ENCODE results near the gene DCLRE1C. TPM values are rescaled to one million over a fixed set of nuclear protein-coding genes. Genes with fewer than 3 reads are reported as not detected.
A peak's percentile ranks its signal among the peaks of the same experiment; 100 is the strongest.

The DCLRE1C gene
- total RNA-seq, 6 experiments from 2014 or later, result 4.6 to 6.8 (median 5.6) TPM

- Mint-ChIP-seq H3K27ac (peak within 1 kb of the TSS; percentile 99), H3K4me3 (peak within 1 kb of the TSS; percentile 96), H3K27me3 (ENCODE audit: insufficient read depth) (peaks cover 4% of the 10 kb centered on the region; the same call in 1 of the 2 replicates), H3K4me1 (ENCODE audit: low read depth) (peaks cover 4% of the 10 kb centered on the region), H3K36me3 (ENCODE audit: low read depth) (no peaks in the 10 kb centered on the region), H3K9me3 (no peaks in the 10 kb centered on the region)
- peak; percentile 91 for DNase-seq
- TF ChIP-seq, protein P1, sequence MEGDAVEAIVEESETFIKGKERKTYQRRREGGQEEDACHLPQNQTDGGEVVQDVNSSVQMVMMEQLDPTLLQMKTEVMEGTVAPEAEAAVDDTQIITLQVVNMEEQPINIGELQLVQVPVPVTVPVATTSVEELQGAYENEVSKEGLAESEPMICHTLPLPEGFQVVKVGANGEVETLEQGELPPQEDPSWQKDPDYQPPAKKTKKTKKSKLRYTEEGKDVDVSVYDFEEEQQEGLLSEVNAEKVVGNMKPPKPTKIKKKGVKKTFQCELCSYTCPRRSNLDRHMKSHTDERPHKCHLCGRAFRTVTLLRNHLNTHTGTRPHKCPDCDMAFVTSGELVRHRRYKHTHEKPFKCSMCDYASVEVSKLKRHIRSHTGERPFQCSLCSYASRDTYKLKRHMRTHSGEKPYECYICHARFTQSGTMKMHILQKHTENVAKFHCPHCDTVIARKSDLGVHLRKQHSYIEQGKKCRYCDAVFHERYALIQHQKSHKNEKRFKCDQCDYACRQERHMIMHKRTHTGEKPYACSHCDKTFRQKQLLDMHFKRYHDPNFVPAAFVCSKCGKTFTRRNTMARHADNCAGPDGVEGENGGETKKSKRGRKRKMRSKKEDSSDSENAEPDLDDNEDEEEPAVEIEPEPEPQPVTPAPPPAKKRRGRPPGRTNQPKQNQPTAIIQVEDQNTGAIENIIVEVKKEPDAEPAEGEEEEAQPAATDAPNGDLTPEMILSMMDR (IDR thresholded peaks at IDR 0.05), result no peak
Observed at GRCh38 chr10:14959221-14960057, 5.5 kb upstream of the DCLRE1C start, which contains the start of gene MEIG1. Gene MEIG1 (plus strand): TSS chr10:14959388. CDS start chr10:14966469, 7,081 bp downstream.

DNA sequence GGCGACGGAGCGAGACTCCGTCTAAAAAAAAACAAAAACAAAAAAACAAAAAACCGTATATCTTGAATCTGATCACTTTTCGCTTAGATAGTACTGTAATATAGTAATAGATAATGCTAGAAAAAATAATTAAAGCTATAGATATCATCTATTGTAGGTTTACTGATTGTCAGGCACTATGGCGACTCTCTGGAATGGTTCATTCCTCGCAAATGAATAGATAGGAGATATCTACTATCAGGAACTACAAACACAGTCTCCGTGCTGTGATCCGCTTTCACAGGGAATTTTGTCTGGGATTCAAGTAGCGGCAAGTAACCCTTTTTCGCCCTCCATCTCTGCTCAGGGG, 5.0 kb upstream of the DCLRE1C start:
- DNase-seq, result no peak
- no peaks in the 10 kb centered on the region for H3K36me3 Mint-ChIP-seq (ENCODE audit: low read depth)
- peaks cover 7% of the 10 kb centered on the region for H3K4me1 Mint-ChIP-seq (ENCODE audit: low read depth)
- peak overlapping the region; percentile 99 for H3K27ac Mint-ChIP-seq
- H3K9me3 Mint-ChIP-seq, result no peaks in the 10 kb centered on the region
- peaks cover 4% of the 10 kb centered on the region; the same call in 1 of the 2 replicates for H3K27me3 Mint-ChIP-seq (ENCODE audit: insufficient read depth)
- TF ChIP-seq, protein P1 (IDR thresholded peaks at IDR 0.05), result no peak
- peak overlapping the region; percentile 96 for H3K4me3 Mint-ChIP-seq

DNA sequence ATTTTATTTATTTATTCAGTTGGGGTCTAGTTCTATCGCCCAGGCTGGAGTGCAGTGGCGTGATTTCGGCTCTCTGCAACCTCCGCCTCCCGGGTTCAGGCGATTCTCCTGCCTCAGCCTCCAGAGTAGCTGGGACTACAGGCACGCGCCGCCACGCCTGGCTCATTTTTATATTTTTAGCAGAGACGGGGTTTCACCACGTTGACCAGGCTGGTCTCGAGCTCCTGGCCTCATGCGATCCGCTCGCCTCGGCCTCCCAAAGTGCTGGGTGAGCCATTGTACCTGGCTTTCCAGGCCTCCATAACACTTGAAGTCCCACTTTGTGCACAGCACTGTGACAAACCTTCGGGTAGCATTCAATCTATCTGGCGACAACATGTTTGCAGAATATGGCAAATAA, 1.0 kb upstream of the DCLRE1C start:
- Mint-ChIP-seq H3K4me3 (peak overlapping the region; percentile 94), H3K27ac (peak overlapping the region; percentile 97; the same call in 1 of the 2 replicates)
- TF ChIP-seq, protein P1 (IDR thresholded peaks at IDR 0.05), result no peak

GRCh38 chr10:14953424-14954000, 384 bp downstream of the DCLRE1C start:
- DNase-seq, result peak; percentile 74
- Mint-ChIP-seq H3K27me3 (ENCODE audit: insufficient read depth) (no peaks in the 10 kb centered on the region; the same call in 1 of the 2 replicates), H3K9me3 (no peaks in the 10 kb centered on the region), H3K4me3 (peak overlapping the region; percentile 94), H3K27ac (peak overlapping the region; percentile 97), H3K36me3 (ENCODE audit: low read depth) (no peaks in the 10 kb centered on the region), H3K4me1 (ENCODE audit: low read depth) (peaks cover 26% of the 10 kb centered on the region)
- TF ChIP-seq, protein P1 (IDR thresholded peaks at IDR 0.05), result peak; percentile 28; the same call in 1 of the 2 replicates

More for the DNA sequence above, 1.0 kb upstream of the DCLRE1C start:
- no peaks in the 10 kb centered on the region for H3K36me3 Mint-ChIP-seq (ENCODE audit: low read depth)
- no peaks in the 10 kb centered on the region for H3K9me3 Mint-ChIP-seq
- peaks cover 1% of the 10 kb centered on the region for H3K27me3 Mint-ChIP-seq (ENCODE audit: insufficient read depth)
- peaks cover 26% of the 10 kb centered on the region for H3K4me1 Mint-ChIP-seq (ENCODE audit: low read depth)
- no peak for DNase-seq

DNA sequence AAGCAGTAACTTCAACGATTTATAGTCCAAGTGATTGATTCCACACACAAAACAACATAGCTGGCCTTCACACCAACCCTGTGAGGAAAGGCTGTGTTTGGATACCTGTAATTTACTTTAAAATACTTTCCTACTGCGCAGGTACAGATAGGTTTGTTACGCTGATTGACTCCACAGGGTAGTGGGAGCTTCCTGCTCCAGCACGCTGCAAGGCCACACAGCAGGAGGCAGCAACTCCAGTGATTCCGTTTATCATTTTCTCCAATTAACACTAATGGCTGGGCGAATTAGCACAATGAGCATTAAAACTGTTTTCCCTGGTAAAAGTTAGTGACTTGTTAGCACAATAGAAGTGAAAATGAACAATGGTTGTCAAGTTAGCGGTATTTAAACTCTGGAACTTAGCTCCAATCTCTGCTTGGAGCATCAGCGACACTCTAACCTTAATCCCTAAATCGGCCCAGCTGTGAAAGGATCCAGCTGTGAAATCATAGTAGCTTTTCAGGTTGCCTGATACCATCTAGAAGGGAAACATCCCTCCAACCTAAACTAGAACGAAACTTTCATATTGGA, 959 bp downstream of the DCLRE1C start:
- peak overlapping the region; percentile 97 for H3K27ac Mint-ChIP-seq
- H3K36me3 Mint-ChIP-seq (ENCODE audit: low read depth), result no peaks in the 10 kb centered on the region
- peaks cover 26% of the 10 kb centered on the region for H3K4me1 Mint-ChIP-seq (ENCODE audit: low read depth)
- H3K9me3 Mint-ChIP-seq, result no peaks in the 10 kb centered on the region
- no peak for DNase-seq
- H3K4me3 Mint-ChIP-seq, result peak overlapping the region; percentile 94
- TF ChIP-seq, protein P1 (IDR thresholded peaks at IDR 0.05), result no peak
- H3K27me3 Mint-ChIP-seq (ENCODE audit: insufficient read depth), result no peaks in the 10 kb centered on the region; the same call in 1 of the 2 replicates
